ENCODE data around the gene LCN6. TPM values are rescaled to one million over a fixed set of nuclear protein-coding genes. Genes with fewer than 3 reads are reported as not detected.

LCN6 gene
- total and polyA plus RNA-seq, 10 of the 15 experiments (the other 5 are each of a cell fraction or from before 2014, with no cell fraction given): not detected

GRCh38 chr9:136764301-136764891 is 16.1 kb upstream of the LCN6 start, which contains the start of gene LCN15 (continued):
- TF ChIP-seq, protein P1, sequence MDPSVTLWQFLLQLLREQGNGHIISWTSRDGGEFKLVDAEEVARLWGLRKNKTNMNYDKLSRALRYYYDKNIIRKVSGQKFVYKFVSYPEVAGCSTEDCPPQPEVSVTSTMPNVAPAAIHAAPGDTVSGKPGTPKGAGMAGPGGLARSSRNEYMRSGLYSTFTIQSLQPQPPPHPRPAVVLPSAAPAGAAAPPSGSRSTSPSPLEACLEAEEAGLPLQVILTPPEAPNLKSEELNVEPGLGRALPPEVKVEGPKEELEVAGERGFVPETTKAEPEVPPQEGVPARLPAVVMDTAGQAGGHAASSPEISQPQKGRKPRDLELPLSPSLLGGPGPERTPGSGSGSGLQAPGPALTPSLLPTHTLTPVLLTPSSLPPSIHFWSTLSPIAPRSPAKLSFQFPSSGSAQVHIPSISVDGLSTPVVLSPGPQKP (IDR thresholded peaks at IDR 0.05; ENCODE audit: low read depth, low read length): no peak
- TF ChIP-seq SUZ12 (IDR thresholded peaks at IDR 0.05; ENCODE audit: unreplicated experiment): no peak
- TF ChIP-seq RAD21 (IDR thresholded peaks at IDR 0.05; ENCODE audit: insufficient read depth, low read depth, low read length): no peak

GRCh38 chr9:136763649-136764035 is 15.3 kb upstream of the LCN6 start:
- Histone ChIP-seq H3K4me3 (no peak overlapping the region), H3K36me3 (ENCODE audit: control insufficient read depth in 2 of 2, insufficient read depth in 2 of 2, low read length in 1 of 2) (no peaks in the 10 kb centered on the region), H3K27ac (ENCODE audit: control insufficient read depth, insufficient read depth) (no peak overlapping the region), H4K20me1 (ENCODE audit: control insufficient read depth, insufficient read depth) (no peaks in the 10 kb centered on the region), H3K27me3 (replicated peaks in 1 of 2; ENCODE audit: control insufficient read depth in 2 of 2, insufficient read depth in 2 of 2, low read length in 1 of 2) (no peaks in the 10 kb centered on the region; a peak in 1 of 4 replicates), H3K9ac (ENCODE audit: control insufficient read depth, insufficient read depth, low read length) (no peak overlapping the region), H3K4me1 (ENCODE audit: control insufficient read depth, insufficient read depth, low read length) (peaks cover 26% of the 10 kb centered on the region), H3K79me2 (ENCODE audit: control insufficient read depth, insufficient read depth, low read length) (no peaks in the 10 kb centered on the region), H3K4me2 (ENCODE audit: control insufficient read depth, insufficient read depth) (no peak overlapping the region), H3K9me3 (replicated peaks; ENCODE audit: control insufficient read depth, insufficient read depth, low read length) (no peaks in the 10 kb centered on the region), H2AFZ (ENCODE audit: control insufficient read depth, low read depth, low read length) (no peak overlapping the region)
- in situ Hi-C loops (cut with MboI) (no loop called here), intact Hi-C loops (cut with micrococcal nuclease; ENCODE audit: unreplicated experiment) (no loop called here)
- ChIA-PET POLR2A (no interaction called here), CTCF (no interaction called here), RAD21 (ENCODE audit: unreplicated experiment) (interaction anchor here (1.4 kb wide), 1 partner anchor 20 kb away, joined by 3 read pairs; no protein-coding TSS in a partner anchor), SMC1A (ENCODE audit: uncharacterized antibody, unreplicated experiment) (no interaction called here)
- 74% methylated on average over 14 of the region's 14 CpGs for WGBS (ENCODE audit: insufficient coverage, insufficient replicate concordance, low lambda C conversion rate, missing lambda C conversion rate)
- BruUV-seq (replicated peaks): no TSS peak
- TF ChIP-seq BHLHE40 (IDR thresholded peaks at IDR 0.05; ENCODE audit: borderline replicate concordance in 1 of 2, low read depth in 2 of 2, low read length in 1 of 2): no peak
- TF ChIP-seq, protein P2, sequence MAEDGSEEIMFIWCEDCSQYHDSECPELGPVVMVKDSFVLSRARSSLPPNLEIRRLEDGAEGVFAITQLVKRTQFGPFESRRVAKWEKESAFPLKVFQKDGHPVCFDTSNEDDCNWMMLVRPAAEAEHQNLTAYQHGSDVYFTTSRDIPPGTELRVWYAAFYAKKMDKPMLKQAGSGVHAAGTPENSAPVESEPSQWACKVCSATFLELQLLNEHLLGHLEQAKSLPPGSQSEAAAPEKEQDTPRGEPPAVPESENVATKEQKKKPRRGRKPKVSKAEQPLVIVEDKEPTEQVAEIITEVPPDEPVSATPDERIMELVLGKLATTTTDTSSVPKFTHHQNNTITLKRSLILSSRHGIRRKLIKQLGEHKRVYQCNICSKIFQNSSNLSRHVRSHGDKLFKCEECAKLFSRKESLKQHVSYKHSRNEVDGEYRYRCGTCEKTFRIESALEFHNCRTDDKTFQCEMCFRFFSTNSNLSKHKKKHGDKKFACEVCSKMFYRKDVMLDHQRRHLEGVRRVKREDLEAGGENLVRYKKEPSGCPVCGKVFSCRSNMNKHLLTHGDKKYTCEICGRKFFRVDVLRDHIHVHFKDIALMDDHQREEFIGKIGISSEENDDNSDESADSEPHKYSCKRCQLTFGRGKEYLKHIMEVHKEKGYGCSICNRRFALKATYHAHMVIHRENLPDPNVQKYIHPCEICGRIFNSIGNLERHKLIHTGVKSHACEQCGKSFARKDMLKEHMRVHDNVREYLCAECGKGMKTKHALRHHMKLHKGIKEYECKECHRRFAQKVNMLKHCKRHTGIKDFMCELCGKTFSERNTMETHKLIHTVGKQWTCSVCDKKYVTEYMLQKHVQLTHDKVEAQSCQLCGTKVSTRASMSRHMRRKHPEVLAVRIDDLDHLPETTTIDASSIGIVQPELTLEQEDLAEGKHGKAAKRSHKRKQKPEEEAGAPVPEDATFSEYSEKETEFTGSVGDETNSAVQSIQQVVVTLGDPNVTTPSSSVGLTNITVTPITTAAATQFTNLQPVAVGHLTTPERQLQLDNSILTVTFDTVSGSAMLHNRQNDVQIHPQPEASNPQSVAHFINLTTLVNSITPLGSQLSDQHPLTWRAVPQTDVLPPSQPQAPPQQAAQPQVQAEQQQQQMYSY (CRISPR knock-in tag; IDR thresholded peaks at IDR 0.05): no peak
- no peak for TF ChIP-seq RCOR1 (conservative IDR thresholded peaks at IDR 0.05; ENCODE audit: low read depth, low read length)
- TF ChIP-seq FOS (IDR thresholded peaks at IDR 0.05; ENCODE audit: borderline replicate concordance, extremely low read depth, insufficient read length): no peak
- TF ChIP-seq FOXK2 (IDR thresholded peaks at IDR 0.05): no peak
- no peak for TF ChIP-seq CBX5 (IDR thresholded peaks at IDR 0.05; ENCODE audit: low read depth)
- TF ChIP-seq PAX8 (IDR thresholded peaks at IDR 0.05): no peak
- TF ChIP-seq MEF2B (IDR thresholded peaks at IDR 0.05; ENCODE audit: partially characterized antibody, poor library complexity, severe bottlenecking): no peak
- no peak for TF ChIP-seq RB1 (IDR thresholded peaks at IDR 0.05; ENCODE audit: borderline replicate concordance)
- TF ChIP-seq USF1 (IDR thresholded peaks at IDR 0.05; ENCODE audit: borderline replicate concordance, extremely low read length, insufficient read depth, low read depth, low read length): no peak
- ATAC-seq (no peak), DNase-seq (ENCODE audit: low read depth, low spot score) (no peak), FAIRE-seq (no peak)
